Measurements from ENCODE around the gene NRAS. TPM values are rescaled to one million over a fixed set of nuclear protein-coding genes. Genes with fewer than 3 reads are reported as not detected.
A peak's percentile ranks its signal among the peaks of the same experiment; 100 is the strongest.

The NRAS gene
- total and polyA plus RNA-seq, 9 of the 15 experiments (the other 6 are each of a cell fraction or from before 2014, with no cell fraction given), result 40.7 to 94.5 (median 75.4) TPM

- intact Hi-C loops (cut with micrococcal nuclease) (no loop called here), in situ Hi-C loops (cut with MboI) (no loop called here)
- CTCF ChIA-PET (ENCODE audit: low intra/inter-chr PET ratio), result no interaction called here
- POLR2A ChIA-PET, result interaction anchor here (0.8 to 3.0 kb wide), 4 partner anchors 11 to 37 kb away, joined by 3 to 12 read pairs (median 4); partner anchors contain the start of gene AMPD1
- H3K27me3 ChIP-seq (ENCODE audit: control insufficient read depth in 2 of 2, insufficient read depth in 2 of 2, low read length in 2 of 2), result no peaks in the 10 kb centered on the region
- H3K4me2 ChIP-seq (ENCODE audit: insufficient read depth, low read length), result no peak overlapping the region
- ATAC-seq (no peak), FAIRE-seq (no peak), DNase-seq (ENCODE audit: extremely low read depth in 1 of 4, low spot score in 3 of 4) (no peak)
- no peaks in the 10 kb centered on the region for H3K9me1 ChIP-seq (ENCODE audit: control insufficient read depth, insufficient read depth, low read length)
- H4K20me1 ChIP-seq (replicated peaks; ENCODE audit: control insufficient read depth, insufficient read depth, low read length), result no peaks in the 10 kb centered on the region
- H3K9me3 ChIP-seq (replicated peaks; ENCODE audit: control insufficient read depth, insufficient read depth, low read depth, low read length), result no peaks in the 10 kb centered on the region
- peaks cover 85% of the 10 kb centered on the region for H3K36me3 ChIP-seq (ENCODE audit: control insufficient read depth, insufficient read depth, low read length)
- H3K79me2 ChIP-seq (ENCODE audit: control insufficient read depth, insufficient read depth, low read length), result peaks cover 18% of the 10 kb centered on the region
- TF ChIP-seq FOXO4 (CRISPR knock-in tag; IDR thresholded peaks at IDR 0.05), result no peak
- TF ChIP-seq MYNN (IDR thresholded peaks at IDR 0.05), result no peak
- TF ChIP-seq MYNN (CRISPR knock-in tag; IDR thresholded peaks at IDR 0.05), result no peak
- no TSS peak for BruUV-seq (replicated peaks)
- peaks cover 0 to under 1% of the 10 kb centered on the region in 2 experiments; a peak in 1 of 5 replicates for H3K4me1 ChIP-seq (replicated peaks in 1 of 2; ENCODE audit: control insufficient read depth in 2 of 2, insufficient read depth in 2 of 2, low read length in 2 of 2)
- 98% methylated on average over 3 of the region's 3 CpGs for WGBS (ENCODE audit: insufficient coverage, low coverage, missing lambda C conversion rate)
- no peak overlapping the region for H3K4me3 ChIP-seq
- no peak overlapping the region for H2AFZ ChIP-seq (ENCODE audit: low read depth, low read length)
- no peak overlapping the region for H3K27ac ChIP-seq (ENCODE audit: extremely low read depth, low read depth, low read length)
- no peak overlapping the region for H3K9ac ChIP-seq (ENCODE audit: insufficient read depth in 1 of 2, low read depth in 2 of 2, low read length in 2 of 2)
These were observed 6.2 kb downstream of the NRAS start for GRCh38 chr1:114710360-114710759.

GRCh38 chr1:114707604-114708003, 9.0 kb downstream of the NRAS start:
- TF ChIP-seq SRSF9 (IDR thresholded peaks at IDR 0.05; ENCODE audit: borderline replicate concordance, low read depth, low read length), result no peak
- Histone ChIP-seq H3K27me3 (ENCODE audit: control insufficient read depth in 2 of 2, insufficient read depth in 2 of 2, low read length in 2 of 2) (no peaks in the 10 kb centered on the region), H3K9me1 (ENCODE audit: control insufficient read depth, insufficient read depth, low read length) (no peaks in the 10 kb centered on the region), H3K27ac (ENCODE audit: extremely low read depth, low read depth, low read length) (no peak overlapping the region), H3K4me1 (replicated peaks in 1 of 2; ENCODE audit: control insufficient read depth in 2 of 2, insufficient read depth in 2 of 2, low read length in 2 of 2) (no peaks in the 10 kb centered on the region), H3K36me3 (ENCODE audit: control insufficient read depth, insufficient read depth, low read length) (peaks cover 63% of the 10 kb centered on the region), H2AFZ (ENCODE audit: low read depth, low read length) (no peak overlapping the region), H3K4me3 (no peak overlapping the region), H3K9ac (ENCODE audit: insufficient read depth in 1 of 2, low read depth in 2 of 2, low read length in 2 of 2) (no peak overlapping the region), H3K4me2 (ENCODE audit: insufficient read depth, low read length) (no peak overlapping the region), H3K9me3 (replicated peaks; ENCODE audit: control insufficient read depth, insufficient read depth, low read depth, low read length) (no peaks in the 10 kb centered on the region), H4K20me1 (replicated peaks; ENCODE audit: control insufficient read depth, insufficient read depth, low read length) (no peaks in the 10 kb centered on the region), H3K79me2 (ENCODE audit: control insufficient read depth, insufficient read depth, low read length) (0 out of 3 replicates have a peak, but pooled peaks cover 3% of the 10 kb centered on the region)
- TSS peak; percentile 30 for BruUV-seq (replicated peaks)
- intact Hi-C loops (cut with micrococcal nuclease) (no loop called here), in situ Hi-C loops (cut with MboI) (no loop called here)
- POLR2A ChIA-PET, result interaction anchor here (0.6 to 3.0 kb wide), 5 partner anchors 8 to 367 kb away, joined by 3 to 25 read pairs (median 4); partner anchors contain the start of genes AMPD1 and NRAS
- FAIRE-seq (no peak), DNase-seq (ENCODE audit: extremely low read depth in 1 of 4, low spot score in 3 of 4) (no peak), ATAC-seq (no peak)
- CTCF ChIA-PET (ENCODE audit: low intra/inter-chr PET ratio), result no interaction called here
- WGBS (ENCODE audit: insufficient coverage, low coverage, missing lambda C conversion rate), result 79% methylated on average over 2 of the region's 2 CpGs
